ENCODE data around the gene TOMT.
"Not testable (repeated sequence)": the region's sequence is repeated elsewhere in the genome, so short reads cannot be mapped to it uniquely, and the experiment has no call there.

TOMT gene

GRCh38 chr11:72144807-72145565 is 39.3 kb downstream of the TOMT start:
- no peak for TF ChIP-seq PPARA (CRISPR knock-in tag; IDR thresholded peaks at IDR 0.05; ENCODE audit: borderline replicate concordance)
- TF ChIP-seq ZNF8 (CRISPR knock-in tag; IDR thresholded peaks at IDR 0.05): no peak
- no peak for TF ChIP-seq ZFP30 (CRISPR knock-in tag; IDR thresholded peaks at IDR 0.05)
- TF ChIP-seq OSR1 (CRISPR knock-in tag; IDR thresholded peaks at IDR 0.05): no peak
- TF ChIP-seq GLIS3 (CRISPR knock-in tag; IDR thresholded peaks at IDR 0.05): no peak
- TF ChIP-seq CREB5 (CRISPR knock-in tag; IDR thresholded peaks at IDR 0.05; ENCODE audit: low read depth): no peak

DNA sequence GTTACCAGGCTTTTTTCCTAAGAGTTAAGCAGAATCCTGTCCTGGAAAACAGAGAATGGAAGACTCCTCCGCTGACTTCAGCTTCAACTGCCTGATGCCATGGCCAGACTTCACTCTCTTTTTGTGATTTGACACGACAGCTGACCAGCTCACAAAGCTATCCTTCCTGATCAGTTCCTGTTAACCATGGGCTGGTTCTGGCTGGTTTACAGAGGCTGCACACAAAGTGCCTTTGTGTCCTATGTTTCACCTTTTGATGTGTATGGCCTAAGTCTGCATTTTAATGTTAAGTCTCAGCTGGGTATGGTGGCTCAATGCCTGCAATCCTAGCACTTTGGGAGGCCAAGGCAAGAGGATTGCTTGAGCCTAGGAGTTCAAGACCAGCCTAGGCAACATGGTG is 40.9 kb downstream of the TOMT start:
- TF ChIP-seq ZC3H10 (CRISPR knock-in tag; IDR thresholded peaks at IDR 0.05) (no peak), OSR1 (CRISPR knock-in tag; IDR thresholded peaks at IDR 0.05) (no peak), BACH2 (CRISPR knock-in tag; IDR thresholded peaks at IDR 0.05; ENCODE audit: borderline replicate concordance) (no peak), PATZ1 (CRISPR knock-in tag; IDR thresholded peaks at IDR 0.05; ENCODE audit: borderline replicate concordance) (no peak), ZFP3 (CRISPR knock-in tag; IDR thresholded peaks at IDR 0.05) (no peak), RARB (CRISPR knock-in tag; IDR thresholded peaks at IDR 0.05) (no peak), PPARA (CRISPR knock-in tag; IDR thresholded peaks at IDR 0.05; ENCODE audit: borderline replicate concordance) (no peak), ZNF565 (CRISPR knock-in tag; conservative IDR thresholded peaks at IDR 0.05; ENCODE audit: low read depth) (no peak), TOX (CRISPR knock-in tag; IDR thresholded peaks at IDR 0.05; ENCODE audit: borderline replicate concordance) (no peak), SNAI2 (CRISPR knock-in tag; IDR thresholded peaks at IDR 0.05) (no peak), CREB5 (CRISPR knock-in tag; IDR thresholded peaks at IDR 0.05; ENCODE audit: low read depth) (no peak)
- TF ChIP-seq, protein P1, sequence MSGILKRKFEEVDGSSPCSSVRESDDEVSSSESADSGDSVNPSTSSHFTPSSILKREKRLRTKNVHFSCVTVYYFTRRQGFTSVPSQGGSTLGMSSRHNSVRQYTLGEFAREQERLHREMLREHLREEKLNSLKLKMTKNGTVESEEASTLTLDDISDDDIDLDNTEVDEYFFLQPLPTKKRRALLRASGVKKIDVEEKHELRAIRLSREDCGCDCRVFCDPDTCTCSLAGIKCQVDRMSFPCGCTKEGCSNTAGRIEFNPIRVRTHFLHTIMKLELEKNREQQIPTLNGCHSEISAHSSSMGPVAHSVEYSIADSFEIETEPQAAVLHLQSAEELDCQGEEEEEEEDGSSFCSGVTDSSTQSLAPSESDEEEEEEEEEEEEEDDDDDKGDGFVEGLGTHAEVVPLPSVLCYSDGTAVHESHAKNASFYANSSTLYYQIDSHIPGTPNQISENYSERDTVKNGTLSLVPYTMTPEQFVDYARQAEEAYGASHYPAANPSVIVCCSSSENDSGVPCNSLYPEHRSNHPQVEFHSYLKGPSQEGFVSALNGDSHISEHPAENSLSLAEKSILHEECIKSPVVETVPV (CRISPR knock-in tag; IDR thresholded peaks at IDR 0.05): no peak
- TF ChIP-seq, protein P2, sequence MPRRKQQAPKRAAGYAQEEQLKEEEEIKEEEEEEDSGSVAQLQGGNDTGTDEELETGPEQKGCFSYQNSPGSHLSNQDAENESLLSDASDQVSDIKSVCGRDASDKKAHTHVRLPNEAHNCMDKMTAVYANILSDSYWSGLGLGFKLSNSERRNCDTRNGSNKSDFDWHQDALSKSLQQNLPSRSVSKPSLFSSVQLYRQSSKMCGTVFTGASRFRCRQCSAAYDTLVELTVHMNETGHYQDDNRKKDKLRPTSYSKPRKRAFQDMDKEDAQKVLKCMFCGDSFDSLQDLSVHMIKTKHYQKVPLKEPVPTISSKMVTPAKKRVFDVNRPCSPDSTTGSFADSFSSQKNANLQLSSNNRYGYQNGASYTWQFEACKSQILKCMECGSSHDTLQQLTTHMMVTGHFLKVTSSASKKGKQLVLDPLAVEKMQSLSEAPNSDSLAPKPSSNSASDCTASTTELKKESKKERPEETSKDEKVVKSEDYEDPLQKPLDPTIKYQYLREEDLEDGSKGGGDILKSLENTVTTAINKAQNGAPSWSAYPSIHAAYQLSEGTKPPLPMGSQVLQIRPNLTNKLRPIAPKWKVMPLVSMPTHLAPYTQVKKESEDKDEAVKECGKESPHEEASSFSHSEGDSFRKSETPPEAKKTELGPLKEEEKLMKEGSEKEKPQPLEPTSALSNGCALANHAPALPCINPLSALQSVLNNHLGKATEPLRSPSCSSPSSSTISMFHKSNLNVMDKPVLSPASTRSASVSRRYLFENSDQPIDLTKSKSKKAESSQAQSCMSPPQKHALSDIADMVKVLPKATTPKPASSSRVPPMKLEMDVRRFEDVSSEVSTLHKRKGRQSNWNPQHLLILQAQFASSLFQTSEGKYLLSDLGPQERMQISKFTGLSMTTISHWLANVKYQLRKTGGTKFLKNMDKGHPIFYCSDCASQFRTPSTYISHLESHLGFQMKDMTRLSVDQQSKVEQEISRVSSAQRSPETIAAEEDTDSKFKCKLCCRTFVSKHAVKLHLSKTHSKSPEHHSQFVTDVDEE (CRISPR knock-in tag; IDR thresholded peaks at IDR 0.05): no peak
- no peak for ATAC-seq

More at GRCh38 chr11:72144807-72145565, 39.3 kb downstream of the TOMT start:
- 0 out of 3 replicates have a peak, but pooled peaks have one; percentile 30 for ATAC-seq

DNA sequence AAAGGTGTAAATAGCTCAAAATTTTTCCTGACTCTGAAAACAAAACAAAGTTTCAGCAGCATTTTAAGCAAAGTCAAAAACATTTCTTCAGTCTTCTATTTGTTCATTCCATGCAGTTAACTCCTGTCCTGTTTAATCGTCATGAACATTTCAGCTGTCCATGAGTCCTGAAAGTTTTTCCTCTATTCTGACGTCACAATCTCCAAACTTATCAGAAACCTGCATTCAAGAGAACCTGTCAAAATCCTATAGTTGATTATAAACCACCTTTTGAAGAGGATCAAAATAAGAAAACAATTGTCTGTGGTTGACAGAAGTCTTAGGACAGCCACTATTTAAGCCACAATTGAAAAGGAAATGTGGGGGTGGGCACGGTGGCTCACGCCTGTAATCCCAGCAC is 45.2 kb downstream of the TOMT start:
- TF ChIP-seq ZFP3 (CRISPR knock-in tag; IDR thresholded peaks at IDR 0.05) (no peak), GLIS3 (CRISPR knock-in tag; IDR thresholded peaks at IDR 0.05) (no peak), ZNF70 (CRISPR knock-in tag; IDR thresholded peaks at IDR 0.05) (no peak), RARB (CRISPR knock-in tag; IDR thresholded peaks at IDR 0.05) (no peak), CREB5 (CRISPR knock-in tag; IDR thresholded peaks at IDR 0.05; ENCODE audit: low read depth) (no peak), ZNF565 (CRISPR knock-in tag; conservative IDR thresholded peaks at IDR 0.05; ENCODE audit: low read depth) (no peak), ISL1 (CRISPR knock-in tag; IDR thresholded peaks at IDR 0.05) (no peak), POU6F1 (CRISPR knock-in tag; IDR thresholded peaks at IDR 0.05; ENCODE audit: borderline replicate concordance, low read depth) (no peak), PPARA (CRISPR knock-in tag; IDR thresholded peaks at IDR 0.05; ENCODE audit: borderline replicate concordance) (no peak), TOX (CRISPR knock-in tag; IDR thresholded peaks at IDR 0.05; ENCODE audit: borderline replicate concordance) (no peak), ARNTL (CRISPR knock-in tag; IDR thresholded peaks at IDR 0.05; ENCODE audit: borderline replicate concordance, low read depth) (no peak), OSR1 (CRISPR knock-in tag; IDR thresholded peaks at IDR 0.05) (no peak), TCF4 (CRISPR knock-in tag; IDR thresholded peaks at IDR 0.05; ENCODE audit: borderline replicate concordance) (no peak)
- TF ChIP-seq, protein P1 (CRISPR knock-in tag; IDR thresholded peaks at IDR 0.05): no peak
- ATAC-seq: no peak

DNA sequence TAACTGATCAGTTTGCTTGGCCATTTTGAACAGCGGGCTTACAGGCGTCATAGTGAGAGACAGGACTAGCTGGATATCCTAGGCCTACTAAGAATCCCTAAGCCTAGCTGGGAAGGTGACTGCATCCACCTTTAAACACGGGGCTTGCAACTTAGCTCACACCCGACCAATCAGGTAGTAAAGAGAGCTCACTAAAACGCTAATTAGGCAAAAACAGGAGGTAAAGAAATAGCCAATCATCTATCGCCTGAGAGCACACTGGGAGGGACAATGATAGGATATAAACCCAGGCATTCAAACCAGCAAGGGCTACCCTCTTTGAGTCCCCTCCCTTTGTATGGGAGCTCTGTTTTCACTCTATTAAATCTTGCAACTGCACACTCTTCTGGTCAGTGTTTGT is 48.1 kb downstream of the TOMT start:
- ATAC-seq: not testable (repeated sequence)

All from SK-N-SH treated with all-trans-retinoic acid at 6 μM for 48 hours (cell line).